HG03175 (cell line): Measurements from ENCODE around the gene BARHL1.

Experiments
- ATAC-seq: cut with Tn5 transposase; IDR thresholded peaks from one replicate; pipeline ENCODE4 v1.9.1; 2021; ENCODE audit warnings: mild to moderate bottlenecking, moderate library complexity; ENCODE audit not compliant: unreplicated experiment

Gene BARHL1

DNA sequence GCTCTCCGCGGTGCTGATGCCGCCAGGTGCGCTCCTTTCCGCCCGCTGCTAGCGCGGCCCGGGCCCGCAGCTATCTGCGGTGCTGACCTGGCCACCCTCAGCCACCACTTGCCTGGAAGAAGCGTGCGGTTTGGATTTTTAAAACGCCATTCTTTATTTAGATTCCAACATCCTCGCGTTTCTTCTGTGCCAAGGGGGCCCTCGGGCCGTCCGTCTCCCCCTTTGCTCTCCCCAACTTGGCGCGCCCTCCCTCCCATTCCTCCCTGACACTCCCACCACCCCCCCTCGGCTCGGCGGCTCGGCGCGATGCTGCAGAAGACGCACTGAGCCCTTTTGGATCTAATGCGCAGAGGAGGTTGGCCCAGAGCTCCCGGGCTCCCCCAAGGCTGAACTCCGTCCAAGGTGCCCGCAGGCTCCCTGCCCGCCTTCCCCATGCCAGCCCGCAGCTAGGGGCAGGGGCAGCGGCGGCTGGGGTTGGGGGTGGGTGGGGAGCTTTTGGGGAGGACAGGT is at the start of gene BARHL1:
Gene BARHL1 (plus strand): TSS at position 331 of the 510 bp plus-strand sequence. CDS start 192 bp downstream, outside the sequence.
- ATAC-seq, result no peak

GRCh38 chr9:132534832-132535231 is 47.6 kb upstream of the BARHL1 start:
- ATAC-seq, result no peak

- no peak for ATAC-seq
Measured at GRCh38 chr9:132536124-132536523, 46.3 kb upstream of the BARHL1 start.

DNA sequence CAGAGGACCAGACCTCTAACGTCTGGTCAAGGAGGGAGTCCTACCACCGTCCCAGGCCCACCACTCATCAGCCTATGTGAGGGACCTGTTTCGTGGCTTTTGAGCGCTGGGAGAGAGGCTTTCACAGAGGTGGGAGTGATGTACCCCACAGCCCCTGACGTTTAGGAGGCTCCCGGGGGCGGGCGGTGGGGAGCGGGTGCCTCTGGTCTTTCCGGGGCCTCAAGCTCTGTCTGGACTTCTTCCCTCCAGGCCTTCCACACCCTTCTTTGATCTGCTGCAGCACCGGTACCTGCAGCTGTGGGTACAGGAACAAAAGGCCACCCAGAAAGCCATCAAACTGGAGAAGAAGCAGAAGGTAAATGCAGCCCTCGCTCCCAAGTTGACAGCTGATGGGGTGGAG is 45.1 kb upstream of the BARHL1 start:
- ATAC-seq, result no peak

DNA sequence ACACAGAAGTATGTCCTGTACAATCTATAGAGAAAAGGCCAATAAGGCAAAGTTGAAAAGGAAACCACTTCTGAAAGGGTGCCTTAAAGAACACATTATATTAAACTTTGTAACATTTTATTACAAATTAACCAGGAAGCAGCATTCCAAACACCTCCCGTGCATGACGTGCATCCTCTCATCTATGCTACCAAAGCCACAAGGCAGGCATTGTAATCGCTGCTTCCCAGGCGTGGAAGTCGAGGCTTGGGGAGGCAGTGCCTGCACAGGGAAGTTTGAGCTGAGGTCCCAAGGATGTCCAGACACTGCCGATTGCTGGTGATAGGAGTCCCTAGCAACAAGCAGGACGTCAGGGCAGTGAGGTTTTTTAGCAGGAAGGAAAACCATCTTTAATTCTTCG is 44.3 kb upstream of the BARHL1 start:
- no peak for ATAC-seq

DNA sequence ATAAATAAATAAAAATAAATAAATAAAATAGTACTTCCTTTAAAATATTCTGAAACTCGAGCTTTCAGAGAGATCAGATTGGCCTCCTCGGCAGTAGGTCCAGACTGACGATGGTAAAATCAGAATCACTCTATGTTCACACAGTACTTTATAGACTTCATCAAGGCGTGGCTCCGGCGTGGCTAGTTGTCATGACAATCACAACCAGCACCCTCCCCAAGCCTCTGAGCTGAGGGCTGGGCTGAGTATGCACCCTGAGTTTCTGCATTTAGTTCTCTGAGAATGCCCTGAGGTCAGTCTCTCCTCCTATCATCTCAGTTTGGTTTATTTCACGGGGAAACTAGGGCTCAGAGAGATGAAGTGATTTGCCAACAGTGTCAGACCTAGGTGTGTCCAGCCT is 43.3 kb upstream of the BARHL1 start:
- no peak for ATAC-seq

DNA sequence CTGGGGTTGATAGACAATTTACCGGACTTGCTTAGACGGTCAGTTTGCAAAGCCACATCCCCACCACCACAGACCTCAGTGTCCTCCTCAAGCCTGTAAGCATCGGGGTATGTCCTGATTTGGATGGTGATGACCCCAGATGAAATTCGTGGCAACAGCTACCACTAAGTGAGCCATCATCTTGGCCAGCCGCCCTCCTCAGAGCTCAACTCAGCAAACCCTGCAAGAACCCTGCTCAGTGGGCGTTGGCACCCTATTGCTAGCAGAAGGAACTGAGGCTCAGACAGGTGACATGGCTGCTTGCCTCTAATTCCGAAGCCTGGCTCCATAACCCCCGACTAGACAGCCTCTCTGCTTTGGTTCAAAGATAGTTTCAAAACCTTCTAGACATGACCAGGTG is 41.4 kb upstream of the BARHL1 start:
- no peak for ATAC-seq

DNA sequence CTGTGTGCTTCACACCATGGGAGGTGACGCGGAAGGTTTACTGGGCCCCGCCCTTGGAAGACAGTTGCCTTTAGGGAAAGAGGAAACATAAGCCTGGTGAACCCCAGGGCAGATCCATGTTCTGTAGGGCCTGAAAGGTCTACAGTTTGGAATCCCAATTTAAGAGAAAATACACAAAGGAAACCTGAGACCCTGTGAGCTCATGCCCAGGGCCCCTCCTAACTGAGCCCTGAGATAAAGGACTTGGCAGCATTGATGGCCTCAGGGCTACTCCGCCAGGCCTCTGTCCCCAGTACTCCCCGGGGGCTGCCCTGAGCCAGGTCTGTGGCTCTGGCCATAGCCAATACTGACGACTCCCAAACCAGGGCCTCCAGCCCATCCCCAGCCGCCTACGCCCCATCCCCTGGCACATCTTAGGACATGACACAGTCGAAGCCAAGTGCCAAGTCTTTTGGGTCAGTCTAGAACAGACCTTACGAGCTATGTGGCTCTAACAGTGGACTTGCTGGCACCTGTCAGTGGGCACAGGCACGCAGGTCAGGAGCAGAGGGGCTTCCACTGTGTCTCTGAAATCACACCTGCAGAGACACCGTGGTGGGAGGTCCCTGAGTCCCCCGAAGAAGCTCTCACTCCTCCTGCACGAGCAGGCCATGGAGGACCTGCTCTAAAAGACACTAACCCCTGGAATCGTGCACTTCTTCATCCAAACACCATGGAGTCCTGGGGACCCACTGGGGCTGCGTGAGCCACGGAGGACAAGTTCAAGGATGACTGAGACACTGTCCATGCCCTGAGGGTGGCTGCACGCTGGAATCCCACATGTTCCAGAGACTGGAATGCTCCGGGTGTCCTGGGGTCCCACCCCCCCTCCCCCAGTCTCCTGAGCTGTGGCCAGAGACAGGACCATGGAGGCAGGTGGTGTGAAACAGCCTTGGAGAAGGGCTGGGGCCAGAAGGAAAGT is 40.3 kb upstream of the BARHL1 start:
- no peak for ATAC-seq

- ATAC-seq, result no peak
Measured at GRCh38 chr9:132543251-132543650, 39.2 kb upstream of the BARHL1 start.

GRCh38 chr9:132543960-132544359 is 38.4 kb upstream of the BARHL1 start:
- ATAC-seq, result no peak

- ATAC-seq, result no peak
Measured at GRCh38 chr9:132545578-132545977, 36.8 kb upstream of the BARHL1 start.

GRCh38 chr9:132546148-132547051 is 36.0 kb upstream of the BARHL1 start:
- no peak for ATAC-seq

DNA sequence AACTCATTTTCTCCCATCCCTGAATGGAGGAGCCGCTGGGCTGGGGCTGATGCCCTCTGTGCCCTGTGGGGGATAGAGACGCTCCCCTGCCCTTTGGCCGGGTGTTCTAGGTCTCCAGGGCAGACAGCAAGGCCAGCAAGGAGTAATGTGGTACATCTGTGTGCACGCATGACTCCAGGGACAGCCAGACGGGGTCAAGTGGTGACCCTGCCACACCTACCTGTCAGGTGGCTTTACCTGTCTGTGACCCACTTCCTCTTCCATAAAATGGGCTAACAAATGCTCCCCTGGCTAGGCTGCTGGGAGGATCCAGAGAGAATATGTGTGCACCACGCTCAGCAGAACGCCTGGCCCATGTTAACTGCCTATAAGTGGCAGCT is 35.4 kb upstream of the BARHL1 start:
- no peak for ATAC-seq

GRCh38 chr9:132547436-132547835 is 35.0 kb upstream of the BARHL1 start:
- ATAC-seq, result no peak

DNA sequence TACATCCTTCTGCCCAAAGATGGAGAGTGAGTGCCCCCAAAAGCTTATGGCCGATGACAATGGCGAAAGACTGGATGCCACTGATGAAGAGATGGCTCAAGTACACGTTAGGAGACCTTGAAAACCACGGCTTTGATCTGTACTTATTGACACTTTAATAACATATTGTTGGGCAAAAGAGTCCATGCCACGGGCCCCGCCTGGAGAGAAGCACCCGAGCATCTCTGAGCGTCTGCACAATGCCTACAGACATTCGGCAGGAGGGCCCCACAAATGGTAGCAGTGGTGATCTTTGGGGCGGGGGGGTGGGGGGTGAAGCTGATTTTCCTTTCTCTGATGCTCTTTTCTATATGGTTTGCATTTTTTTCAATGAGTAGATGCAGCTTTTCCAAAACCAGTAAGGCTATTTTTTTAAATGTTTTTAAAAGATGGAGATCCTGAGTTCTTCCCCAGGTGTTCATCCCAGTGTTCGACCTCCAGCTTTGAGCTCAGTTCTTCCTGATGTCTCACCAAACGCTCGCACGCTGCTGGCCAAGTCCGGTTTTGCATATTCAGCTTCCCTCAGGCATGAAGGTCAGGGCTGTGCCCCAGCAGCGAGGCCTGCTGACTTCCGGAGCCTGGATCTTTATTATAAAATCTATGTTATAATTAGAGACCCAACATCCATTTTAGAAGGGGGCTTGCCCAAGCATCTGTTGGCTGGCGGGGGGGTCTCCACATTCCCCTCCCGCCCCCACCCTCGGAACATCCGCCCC is 34.3 kb upstream of the BARHL1 start:
- ATAC-seq, result no peak

DNA sequence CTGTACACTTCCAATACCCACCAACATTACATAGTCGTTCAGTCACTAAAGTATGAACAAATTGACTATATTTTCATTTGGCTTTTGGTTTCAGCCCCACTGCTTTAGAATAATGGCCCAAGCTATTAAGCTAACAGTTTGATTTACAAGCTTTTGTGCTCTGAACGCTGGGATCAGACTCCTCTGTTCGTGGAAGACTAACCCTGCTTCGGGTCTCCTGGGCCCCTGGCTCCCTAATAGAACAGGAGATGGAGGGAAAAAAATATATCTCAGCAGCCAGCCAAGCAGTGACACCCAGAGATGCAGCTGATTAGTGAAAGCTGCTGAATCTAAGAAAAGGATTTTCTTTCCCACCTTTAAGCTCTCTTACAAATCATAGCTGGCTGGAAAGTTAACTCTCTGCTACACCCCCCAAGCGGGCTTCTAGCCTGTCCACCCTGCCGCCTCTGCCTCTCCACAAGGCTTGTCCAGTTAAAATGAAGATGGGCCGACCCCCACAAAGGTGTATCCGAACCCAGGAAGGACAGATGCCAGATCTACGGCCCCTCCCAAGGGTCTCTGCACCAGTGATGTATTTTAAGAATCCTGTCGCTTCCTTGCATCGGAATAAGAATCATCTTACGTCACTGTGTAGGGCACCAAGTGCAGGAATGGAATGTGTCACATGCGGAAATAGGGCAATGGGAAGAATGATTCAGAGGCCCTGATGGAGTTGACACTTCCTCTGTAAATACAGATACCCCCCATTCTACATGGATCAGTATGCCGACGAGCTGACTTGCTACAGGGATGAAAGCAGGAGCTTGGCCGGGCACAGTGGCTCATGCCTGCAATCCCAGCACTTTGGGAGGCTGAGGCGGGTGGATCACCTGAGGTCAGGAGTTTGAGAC is 33.4 kb upstream of the BARHL1 start:
- ATAC-seq, result no peak

GRCh38 chr9:132551556-132551955 is 30.9 kb upstream of the BARHL1 start:
- ATAC-seq, result no peak

GRCh38 chr9:132552041-132552440 is 30.4 kb upstream of the BARHL1 start:
- ATAC-seq, result no peak

DNA sequence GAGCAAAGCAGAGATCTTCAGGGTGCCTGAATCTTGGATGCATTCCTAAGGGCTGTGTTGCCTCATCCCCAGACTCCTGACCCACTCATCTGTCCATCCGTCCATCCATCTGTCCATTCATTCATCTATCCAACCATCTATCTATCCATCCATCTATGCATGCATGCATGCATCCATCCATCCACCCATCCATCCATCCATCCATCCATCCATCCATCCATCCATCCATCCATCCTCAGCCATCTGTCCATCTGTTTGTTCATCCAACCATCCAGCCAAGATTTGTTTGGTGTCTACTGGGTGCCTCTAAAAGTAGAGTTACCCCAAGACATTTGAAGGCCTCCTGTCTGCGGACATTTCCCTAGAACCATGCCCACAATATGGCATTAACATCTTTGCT is 27.7 kb upstream of the BARHL1 start:
- ATAC-seq, result no peak

GRCh38 chr9:132555528-132555927 is 26.9 kb upstream of the BARHL1 start:
- ATAC-seq, result no peak
